Measurements from ENCODE around the gene SMAD3. TPM values are rescaled to one million over a fixed set of nuclear protein-coding genes. Genes with fewer than 3 reads are reported as not detected.

The SMAD3 gene
- total RNA-seq, result 10 to 100 TPM; 91.5 to 91.8 TPM

GRCh38 chr15:67065531-67066005, at the start of gene SMAD3:
Gene SMAD3, plus strand, starts transcription at chr15:67065602. Its CDS starts 553 bp downstream, at chr15:67066155.

Other genes with a start within 250 kb of the SMAD3 start
- 10 to 100 TPM; 36.8 to 38.5 TPM for gene AAGAB, start 189.1 kb downstream of the SMAD3 start, total RNA-seq
- under 1 TPM; 0.34 to 0.66 TPM for gene IQCH, start 189.2 kb downstream of the SMAD3 start, total RNA-seq